ENCODE measurements around the gene AUTS2.

The AUTS2 gene

GRCh38 chr7:69674701-69675182, 76.5 kb downstream of the AUTS2 start:
- Histone ChIP-seq H3K27ac (no peak overlapping the region), H3K4me1 (ENCODE audit: control insufficient read depth in 1 of 2, insufficient read depth in 1 of 2, low read depth in 1 of 2, low read length in 1 of 2) (peaks cover 15 to 16% of the 10 kb centered on the region in 2 experiments), H3K9me3 (no peaks in the 10 kb centered on the region), H3K36me3 (no peaks in the 10 kb centered on the region), H3K4me3 (ENCODE audit: low read depth in 1 of 2, low read length in 1 of 2) (no peak overlapping the region), H3K27me3 (no peaks in the 10 kb centered on the region)
- TF ChIP-seq CTCF (IDR thresholded peaks at IDR 0.05): no peak

- Histone ChIP-seq H3K27me3 (no peaks in the 10 kb centered on the region), H3K4me1 (ENCODE audit: control insufficient read depth in 1 of 2, insufficient read depth in 1 of 2, low read depth in 1 of 2, low read length in 1 of 2) (peaks cover 9% of the 10 kb centered on the region in 2 experiments), H3K9me3 (no peaks in the 10 kb centered on the region), H3K27ac (no peak overlapping the region), H3K36me3 (no peaks in the 10 kb centered on the region), H3K4me3 (ENCODE audit: low read depth in 1 of 2, low read length in 1 of 2) (no peak overlapping the region)
- TF ChIP-seq CTCF (IDR thresholded peaks at IDR 0.05): no peak
These were observed 78.0 kb downstream of the AUTS2 start for GRCh38 chr7:69676247-69676646.

GRCh38 chr7:69677054-69677852, 79.0 kb downstream of the AUTS2 start:
- no peak overlapping the region for H3K27ac ChIP-seq
- no peak overlapping the region for H3K4me3 ChIP-seq (ENCODE audit: low read depth in 1 of 2, low read length in 1 of 2)
- no peaks in the 10 kb centered on the region for H3K9me3 ChIP-seq
- H3K4me1 ChIP-seq (ENCODE audit: control insufficient read depth in 1 of 2, insufficient read depth in 1 of 2, low read depth in 1 of 2, low read length in 1 of 2): peaks cover 5% of the 10 kb centered on the region in 2 experiments
- TF ChIP-seq CTCF (IDR thresholded peaks at IDR 0.05): no peak
- no peaks in the 10 kb centered on the region for H3K27me3 ChIP-seq
- H3K36me3 ChIP-seq: no peaks in the 10 kb centered on the region

- Histone ChIP-seq H3K4me3 (ENCODE audit: low read depth in 1 of 2, low read length in 1 of 2) (no peak overlapping the region), H3K36me3 (no peaks in the 10 kb centered on the region), H3K27ac (no peak overlapping the region), H3K9me3 (no peaks in the 10 kb centered on the region), H3K4me1 (ENCODE audit: control insufficient read depth in 1 of 2, insufficient read depth in 1 of 2, low read depth in 1 of 2, low read length in 1 of 2) (peaks cover 5% of the 10 kb centered on the region in 2 experiments), H3K27me3 (no peaks in the 10 kb centered on the region)
- no peak for TF ChIP-seq CTCF (IDR thresholded peaks at IDR 0.05)
These were observed 79.7 kb downstream of the AUTS2 start for GRCh38 chr7:69677881-69678493.

GRCh38 chr7:69678494-69679187, 80.4 kb downstream of the AUTS2 start:
- Histone ChIP-seq H3K9me3 (no peaks in the 10 kb centered on the region), H3K36me3 (no peaks in the 10 kb centered on the region), H3K4me1 (ENCODE audit: control insufficient read depth in 1 of 2, insufficient read depth in 1 of 2, low read depth in 1 of 2, low read length in 1 of 2) (peaks cover 5% of the 10 kb centered on the region in 2 experiments), H3K4me3 (ENCODE audit: low read depth in 1 of 2, low read length in 1 of 2) (no peak overlapping the region), H3K27me3 (no peaks in the 10 kb centered on the region), H3K27ac (no peak overlapping the region)
- TF ChIP-seq CTCF (IDR thresholded peaks at IDR 0.05): no peak

Measured in neutrophil (primary cell).